Endothelial cell of umbilical vein (primary cell): Measurements from ENCODE around the gene TAP2. TPM values are rescaled to one million over a fixed set of nuclear protein-coding genes. Genes with fewer than 3 reads are reported as not detected.

Source experiments
- BruUV-seq: library from RNA; stranded (reverse); fragments of 400-500 nt; replicated peaks from 2 replicates; lab custom pipeline; 2021; lab: Mats Ljungman, UMichigan
- CTCF ChIA-PET: fragments of 300-600, 350-600 bp; sonication (Branson Sonifier 250); formaldehyde crosslinking; loops from one replicate; lab custom pipeline; 2021; ENCODE audit warnings: antibody characterized with exemption, inconsistent platforms; lab: Charles Lee
- POLR2A ChIA-PET: fragments of 300-600, 350-600 bp; sonication (Branson Sonifier 250); formaldehyde crosslinking; loops from one replicate; lab custom pipeline; 2021; ENCODE audit warnings: antibody characterized with exemption, inconsistent platforms; lab: Charles Lee
- DNase-seq: peaks from one replicate; pipeline ENCODE4 v3.0.0-alpha.2; 2011; ENCODE audit warnings: low read depth, low spot score
- FAIRE-seq: peaks from 2 replicates; lab custom pipeline; 2011; peaks lifted over from hg19 to GRCh38; lab: Jason Lieb, UNC
- H2AFZ ChIP-seq: 2 replicates; pipeline ENCODE4 v1.6.0; 2012; ENCODE audit warnings: low read depth, low read length, control low read depth, inconsistent platforms
- H3K27ac ChIP-seq: 2 replicates; pipeline ENCODE4 v1.5.1; 2011; ENCODE audit warnings: low read depth, mild to moderate bottlenecking, control low read depth, low read length, moderate library complexity; ENCODE audit not compliant: insufficient read depth
- H3K27me3 ChIP-seq, 2 experiments: 2 replicates each; pipeline versions ENCODE4 v1.6.0 to v1.6.1; 2011; ENCODE audit warnings: low read length in 2 of 2, mixed read lengths in 1 of 2; ENCODE audit not compliant: control insufficient read depth in 2 of 2, insufficient read depth in 2 of 2
- H3K36me3 ChIP-seq, 2 experiments: 2 replicates in 1 of 2; 3 replicates in 1 of 2; pipeline ENCODE4 v1.5.1; 2011; ENCODE audit warnings: low read length in 2 of 2, mild to moderate bottlenecking in 1 of 2, moderate library complexity in 1 of 2; ENCODE audit not compliant: control insufficient read depth in 2 of 2, insufficient read depth in 2 of 2; ENCODE audit errors: extremely low read depth in 1 of 2
- H3K4me1 ChIP-seq: 3 replicates; pipeline ENCODE4 v1.5.1; 2011; ENCODE audit warnings: mild to moderate bottlenecking, low read length; ENCODE audit not compliant: control insufficient read depth, insufficient read depth; ENCODE audit errors: extremely low read depth
- H3K4me2 ChIP-seq: 2 replicates; pipeline ENCODE4 v1.6.1; 2011; ENCODE audit warnings: low read length, control low read depth, mixed read lengths; ENCODE audit not compliant: insufficient read depth
- H3K4me3 ChIP-seq, 3 experiments: fragments of 200-600 bp in 1 of 3; sonication (generic), shearing (Covaris generic) in 1 of 3; replicated peaks in 1 of 3; 2 replicates each; pipeline ENCODE4 v1.5.1; 2011 to 2016; ENCODE audit warnings: control low read depth in 3 of 3, low read length in 3 of 3, mild to moderate bottlenecking in 2 of 3, inconsistent platforms in 1 of 3, low read depth in 1 of 3, moderate library complexity in 1 of 3; ENCODE audit not compliant: insufficient read depth in 1 of 3
- H3K79me2 ChIP-seq: 2 replicates; pipeline ENCODE4 v1.6.0; 2012; ENCODE audit warnings: low read length, inconsistent platforms; ENCODE audit not compliant: control insufficient read depth, insufficient read depth
- H3K9ac ChIP-seq: replicated peaks from 2 replicates; pipeline ENCODE3; 2011; ENCODE audit warnings: low read length, control low read depth; ENCODE audit not compliant: insufficient read depth; ENCODE audit errors: extremely low read depth
- H3K9me1 ChIP-seq: replicated peaks from 3 replicates; pipeline ENCODE4 v1.6.0; 2011; ENCODE audit warnings: mild to moderate bottlenecking, low read length; ENCODE audit not compliant: control insufficient read depth, insufficient read depth; ENCODE audit errors: extremely low read depth
- H3K9me3 ChIP-seq: replicated peaks from 2 replicates; pipeline ENCODE4 v1.5.1; 2012; ENCODE audit warnings: low read length, inconsistent platforms; ENCODE audit not compliant: control insufficient read depth, insufficient read depth
- H4K20me1 ChIP-seq: replicated peaks from 2 replicates; pipeline ENCODE3; 2011; ENCODE audit warnings: mild to moderate bottlenecking, low read length; ENCODE audit not compliant: control insufficient read depth, insufficient read depth; ENCODE audit errors: extremely low read depth
- CTCF ChIP-seq, 2 donors: IDR thresholded peaks; 1 replicate in 1 of 2; 2 replicates in 1 of 2; pipeline ENCODE4 v1.5.1; 2011; ENCODE audit warnings: low read length in 2 of 2, mild to moderate bottlenecking in 2 of 2, moderate library complexity in 2 of 2, control low read depth in 1 of 2, inconsistent platforms in 1 of 2, low read depth in 1 of 2; ENCODE audit not compliant: insufficient read depth in 1 of 2; ENCODE audit errors: extremely low read depth in 1 of 2
- EZH2 ChIP-seq: IDR thresholded peaks from 2 replicates; pipeline ENCODE4 v1.6.1; 2012; ENCODE audit warnings: borderline replicate concordance, low read depth, mild to moderate bottlenecking, moderate library complexity, low read length, inconsistent platforms; ENCODE audit not compliant: severe bottlenecking
- FOS ChIP-seq: IDR thresholded peaks from 2 replicates; pipeline ENCODE4 v1.6.1; 2011; ENCODE audit warnings: mild to moderate bottlenecking, low read length, moderate library complexity, borderline replicate concordance; ENCODE audit not compliant: insufficient read depth
- GATA2 ChIP-seq: IDR thresholded peaks from 2 replicates; pipeline ENCODE4 v1.7.0; 2011; ENCODE audit warnings: low read depth, mild to moderate bottlenecking, moderate library complexity, mixed read lengths, low read length; ENCODE audit not compliant: insufficient read length, insufficient read depth
- JUN ChIP-seq: IDR thresholded peaks from 2 replicates; pipeline ENCODE4 v1.6.1; 2011; ENCODE audit warnings: borderline replicate concordance, low read depth; ENCODE audit not compliant: insufficient read length, insufficient read depth
- MYC ChIP-seq: IDR thresholded peaks from one replicate; pipeline ENCODE4 v1.6.1; 2011; ENCODE audit warnings: mild to moderate bottlenecking, low read depth, low read length
- POLR2A ChIP-seq: IDR thresholded peaks from 2 replicates; pipeline ENCODE4 v1.6.1; 2012; ENCODE audit warnings: low read depth, mild to moderate bottlenecking, control low read depth, low read length
- POLR2AphosphoS5 ChIP-seq: IDR thresholded peaks from 2 replicates; pipeline ENCODE4 v1.6.1; 2012; ENCODE audit warnings: low read depth, mild to moderate bottlenecking, control low read depth, low read length, moderate library complexity; ENCODE audit not compliant: insufficient read depth
- dilution Hi-C: fragments of 300-500 bp; cut with MboI; formaldehyde crosslinking; loops from one replicate; pipeline ENCODE4 v1.15.0; 2019; ENCODE audit warnings: low sequenced_read_pairs; ENCODE audit not compliant: extremely low pct_ligation_motif_present
- intact Hi-C: fragments of 100-400 bp; cut with micrococcal nuclease; formaldehyde crosslinking; loops from one replicate; pipeline ENCODE4 v1.10.0; 2022
- polyA plus RNA-seq, 4 experiments: library from polyadenylated mRNA; depleted of rRNA in 3 of 4; stranded (reverse) in 3 of 4; unstranded in 1 of 4; fragments of >200 nt; gene quantifications; 2 replicates each; pipeline versions ENCODE4 v1.2.1 to v1.2.3, GENCODE V29; 2011 to 2012; ENCODE audit warnings: missing spikeins in 1 of 4
- total RNA-seq: library from RNA; stranded (reverse); gene quantifications from 2 replicates; pipeline ENCODE4 v1.2.3, GENCODE V29; 2021
- TF ChIP-seq, protein P1 (sequence below): IDR thresholded peaks from 2 replicates; pipeline ENCODE4 v1.6.1; 2011; ENCODE audit not compliant: insufficient read depth, insufficient read length

The TAP2 gene
- total and polyA plus RNA-seq, 2 donors (not counting 3 experiments of a cell fraction or from before 2014, with no cell fraction given), result 18.4 to 57.8 TPM

- TF ChIP-seq POLR2AphosphoS5, result no peak
- no peak for TF ChIP-seq EZH2
- TF ChIP-seq GATA2, result no peak
- no peak for TF ChIP-seq JUN
- no peak for TF ChIP-seq FOS
- TF ChIP-seq, protein P1, sequence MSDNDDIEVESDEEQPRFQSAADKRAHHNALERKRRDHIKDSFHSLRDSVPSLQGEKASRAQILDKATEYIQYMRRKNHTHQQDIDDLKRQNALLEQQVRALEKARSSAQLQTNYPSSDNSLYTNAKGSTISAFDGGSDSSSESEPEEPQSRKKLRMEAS, result no peak
- no peak for TF ChIP-seq POLR2A
- TF ChIP-seq CTCF (IDR thresholded peaks at IDR 0.05; ENCODE audit: extremely low read depth in 1 of 2, insufficient read depth in 1 of 2, low read depth in 1 of 2, low read length in 2 of 2), result no peak
- no peak for TF ChIP-seq MYC
- Histone ChIP-seq H3K4me2 (no peak overlapping the region), H3K9me3 (no peaks in the 10 kb centered on the region), H3K9ac (no peak overlapping the region), H3K79me2 (peaks cover 9% of the 10 kb centered on the region), H4K20me1 (no peaks in the 10 kb centered on the region), H3K36me3 (no peaks in the 10 kb centered on the region), H2AFZ (no peak overlapping the region), H3K4me1 (peaks cover 12% of the 10 kb centered on the region), H3K27ac (no peak overlapping the region), H3K4me3 (no peak overlapping the region), H3K27me3 (no peaks in the 10 kb centered on the region), H3K9me1 (no peaks in the 10 kb centered on the region)
- dilution Hi-C loops, result no loop called here
- FAIRE-seq (no peak), DNase-seq (no peak)
- ChIA-PET CTCF (interaction anchor here (0.6 to 11.0 kb wide), 3 partner anchors 12 to 612 kb away, joined by 3 to 397 read pairs (median 9); partner anchors contain the start of genes PSMB9 and TAP1), POLR2A (no interaction called here)
- intact Hi-C loops, result loop anchor here (5.0 kb wide), 1 partner anchor 130 kb away; no protein-coding TSS in a partner anchor
- no TSS peak for BruUV-seq
These were observed 3.6 kb upstream of the TAP2 start for GRCh38 chr6:32842021-32842650.
